ENCODE measurements around the gene AADACL4. TPM values are rescaled to one million over a fixed set of nuclear protein-coding genes. Genes with fewer than 3 reads are reported as not detected.

The AADACL4 gene
- total RNA-seq, 1 donor from 2014 or later: not detected

DNA sequence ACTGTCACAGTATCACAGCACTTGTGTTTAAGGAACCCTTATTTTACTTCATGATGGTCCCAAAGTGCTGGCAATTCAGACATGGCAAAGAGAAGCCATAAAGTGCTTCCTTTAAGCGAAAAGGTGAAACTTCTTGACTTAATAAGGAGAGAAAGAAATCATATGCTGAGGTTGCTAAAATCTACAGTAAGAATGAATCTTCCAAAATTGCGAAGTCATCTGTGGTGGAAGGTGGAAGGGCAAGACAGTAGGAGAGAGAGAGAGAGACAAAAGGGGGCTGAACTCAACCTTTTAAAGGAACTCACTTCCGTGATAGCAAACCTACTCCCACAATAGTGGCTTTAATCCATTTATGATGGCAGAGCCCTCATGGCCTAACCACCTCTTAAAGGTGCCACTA is 52.8 kb downstream of the AADACL4 start:
- Histone ChIP-seq H3K27me3 (ENCODE audit: low read depth) (peaks cover 6% of the 10 kb centered on the region), H3K4me3 (no peak overlapping the region), H3K4me1 (no peaks in the 10 kb centered on the region), H3K27ac (replicated peaks) (no peak overlapping the region), H3K36me3 (no peaks in the 10 kb centered on the region), H3K9me3 (replicated peaks) (peaks cover 10% of the 10 kb centered on the region)
- TF ChIP-seq CTCF (IDR thresholded peaks at IDR 0.05; ENCODE audit: borderline replicate concordance): no peak
- no peak for DNase-seq
- intact Hi-C loops (cut with micrococcal nuclease): no loop called here

- no peak overlapping the region for H3K4me3 ChIP-seq
- intact Hi-C loops (cut with micrococcal nuclease): no loop called here
- no peak overlapping the region for H3K27ac ChIP-seq (replicated peaks)
- peaks cover 10% of the 10 kb centered on the region for H3K9me3 ChIP-seq (replicated peaks)
- H3K27me3 ChIP-seq (ENCODE audit: low read depth): peaks cover 6% of the 10 kb centered on the region
- no peak for DNase-seq
- TF ChIP-seq CTCF (IDR thresholded peaks at IDR 0.05; ENCODE audit: borderline replicate concordance): no peak
- H3K4me1 ChIP-seq: no peaks in the 10 kb centered on the region
- no peaks in the 10 kb centered on the region for H3K36me3 ChIP-seq
Observed at GRCh38 chr1:12697397-12697796, 53.5 kb downstream of the AADACL4 start.

- Histone ChIP-seq H3K4me3 (no peak overlapping the region), H3K27ac (replicated peaks) (no peak overlapping the region), H3K36me3 (no peaks in the 10 kb centered on the region), H3K4me1 (peaks cover 6% of the 10 kb centered on the region), H3K27me3 (ENCODE audit: low read depth) (peaks cover 6% of the 10 kb centered on the region), H3K9me3 (replicated peaks) (peaks cover 29% of the 10 kb centered on the region)
- DNase-seq: no peak
- intact Hi-C loops (cut with micrococcal nuclease): no loop called here
- no peak for TF ChIP-seq CTCF (IDR thresholded peaks at IDR 0.05; ENCODE audit: borderline replicate concordance)
Observed at GRCh38 chr1:12703821-12704451, 60.1 kb downstream of the AADACL4 start.

DNA sequence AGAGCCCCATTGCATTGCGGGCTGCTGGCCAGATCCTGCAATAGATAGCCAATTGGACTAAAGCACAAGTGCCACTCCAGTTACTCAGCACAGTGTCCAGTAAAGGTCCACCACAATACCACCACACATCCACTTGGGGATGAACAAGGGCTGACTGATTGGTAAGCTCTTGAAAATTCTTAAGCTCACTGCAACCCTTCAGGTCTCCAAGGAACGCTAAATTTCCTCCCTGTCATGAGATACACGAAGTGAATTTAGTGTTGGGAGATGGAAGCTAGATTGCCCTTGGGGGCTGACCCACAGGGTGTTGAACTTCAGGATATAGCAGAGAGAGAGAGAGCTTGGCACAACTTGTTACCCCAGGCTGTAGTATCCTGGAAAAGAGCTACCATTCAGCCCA is 62.2 kb downstream of the AADACL4 start:
- Histone ChIP-seq H3K9me3 (replicated peaks) (peaks cover 22% of the 10 kb centered on the region), H3K27ac (replicated peaks) (no peak overlapping the region), H3K27me3 (ENCODE audit: low read depth) (peaks cover 6% of the 10 kb centered on the region), H3K4me1 (peaks cover 7% of the 10 kb centered on the region), H3K36me3 (no peaks in the 10 kb centered on the region), H3K4me3 (no peak overlapping the region)
- intact Hi-C loops (cut with micrococcal nuclease): no loop called here
- no peak for DNase-seq
- TF ChIP-seq CTCF (IDR thresholded peaks at IDR 0.05; ENCODE audit: borderline replicate concordance): no peak

DNA sequence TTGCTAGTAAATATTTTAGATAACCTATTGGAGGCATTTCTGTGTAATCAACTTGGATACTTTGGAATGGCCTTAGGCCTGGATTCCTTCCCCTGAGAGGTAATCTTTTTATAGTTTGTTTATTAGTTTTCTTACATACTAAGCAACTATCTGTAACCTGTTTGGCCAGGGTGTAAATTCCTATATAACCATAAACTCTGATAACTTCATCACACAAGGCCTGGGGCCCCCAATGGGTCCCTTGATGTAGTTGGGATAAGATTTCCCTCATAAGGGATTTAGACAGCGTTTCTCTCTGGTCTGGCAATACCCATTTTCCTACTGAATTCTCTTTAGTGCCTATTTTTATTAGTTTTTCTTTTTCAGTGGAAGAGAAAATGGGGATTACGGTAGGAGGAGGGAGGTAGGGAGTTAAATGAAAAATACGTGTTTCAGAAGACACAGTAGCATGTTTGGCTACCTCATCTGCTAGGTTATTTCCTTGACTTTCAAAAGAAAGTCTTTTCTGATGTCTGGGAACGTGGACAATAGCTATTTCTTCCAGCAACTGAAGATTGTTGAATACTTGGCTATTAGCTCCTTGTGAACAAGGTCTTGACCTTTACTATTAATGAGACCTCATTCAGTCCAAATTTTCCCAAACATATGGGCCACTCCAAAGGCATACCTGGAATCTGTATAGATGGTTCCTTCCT is 64.7 kb downstream of the AADACL4 start:
- no peak overlapping the region for H3K27ac ChIP-seq (replicated peaks)
- H3K36me3 ChIP-seq: no peaks in the 10 kb centered on the region
- no peak overlapping the region for H3K4me3 ChIP-seq
- H3K4me1 ChIP-seq: peaks cover 7% of the 10 kb centered on the region
- intact Hi-C loops (cut with micrococcal nuclease): no loop called here
- DNase-seq: no peak
- peaks cover 15% of the 10 kb centered on the region for H3K9me3 ChIP-seq (replicated peaks)
- no peaks in the 10 kb centered on the region for H3K27me3 ChIP-seq (ENCODE audit: low read depth)
- no peak for TF ChIP-seq CTCF (IDR thresholded peaks at IDR 0.05; ENCODE audit: borderline replicate concordance)

All from left ventricle myocardium inferior (tissue), 1 donor.